Astrocyte (in vitro differentiated cells and primary cell): ENCODE measurements around the gene LIN37. TPM values are rescaled to one million over a fixed set of nuclear protein-coding genes. Genes with fewer than 3 reads are reported as not detected.

Experiments used
- DNase-seq: peaks from one replicate; pipeline ENCODE4 v3.0.0-alpha.2; 2010; ENCODE audit warnings: low read depth
- FAIRE-seq: peaks from 2 replicates; lab custom pipeline; 2011; peaks lifted over from hg19 to GRCh38; lab: Jason Lieb, UNC
- H2AFZ ChIP-seq: 2 replicates; pipeline ENCODE4 v1.6.0; 2012; ENCODE audit warnings: low read depth, low read length, inconsistent platforms
- H3K27ac ChIP-seq: 2 replicates; pipeline ENCODE4 v1.5.1; 2011; ENCODE audit warnings: low read depth, low read length, inconsistent platforms
- H3K27me3 ChIP-seq: 2 replicates; pipeline ENCODE4 v1.6.0; 2011; ENCODE audit warnings: low read length, inconsistent platforms; ENCODE audit not compliant: insufficient read depth
- H3K36me3 ChIP-seq: 2 replicates; pipeline ENCODE4 v1.5.1; 2011; ENCODE audit warnings: low read length, inconsistent platforms; ENCODE audit not compliant: insufficient read depth
- H3K4me1 ChIP-seq: 2 replicates; pipeline ENCODE4 v1.5.1; 2011; ENCODE audit warnings: low read length, inconsistent platforms; ENCODE audit not compliant: insufficient read depth
- H3K4me2 ChIP-seq: 2 replicates; pipeline ENCODE4 v1.6.0; 2012; ENCODE audit warnings: low read length, inconsistent platforms
- H3K4me3 ChIP-seq: 2 replicates; pipeline ENCODE4 v1.5.1; 2011; ENCODE audit warnings: low read depth, mild to moderate bottlenecking, low read length, inconsistent platforms; ENCODE audit not compliant: insufficient read depth
- H3K79me2 ChIP-seq: 2 replicates; pipeline ENCODE4 v1.6.0; 2012; ENCODE audit warnings: mild to moderate bottlenecking, low read length, inconsistent platforms; ENCODE audit not compliant: insufficient read depth
- H3K9ac ChIP-seq: 2 replicates; pipeline ENCODE4 v1.6.0; 2012; ENCODE audit warnings: mild to moderate bottlenecking, low read length, inconsistent platforms
- H3K9me3 ChIP-seq: 2 replicates; pipeline ENCODE4 v1.5.1; 2012; ENCODE audit warnings: low read depth, mild to moderate bottlenecking, low read length, inconsistent platforms; ENCODE audit not compliant: insufficient read depth
- H4K20me1 ChIP-seq: 2 replicates; pipeline ENCODE4 v1.6.0; 2012; ENCODE audit warnings: low read length, inconsistent platforms; ENCODE audit not compliant: insufficient read depth
- H3K27ac Mint-ChIP-seq: one replicate; pipeline ENCODE4 v1.8.0; 2021; ENCODE audit warnings: mild to moderate bottlenecking, mixed read lengths; ENCODE audit not compliant: unreplicated experiment
- H3K27me3 Mint-ChIP-seq: one replicate; pipeline ENCODE4 v1.8.0; 2021; ENCODE audit warnings: low read depth, mixed read lengths; ENCODE audit not compliant: unreplicated experiment
- H3K36me3 Mint-ChIP-seq: one replicate; pipeline ENCODE4 v1.8.0; 2021; ENCODE audit warnings: low read depth, mixed read lengths; ENCODE audit not compliant: unreplicated experiment
- H3K4me1 Mint-ChIP-seq: one replicate; pipeline ENCODE4 v1.8.0; 2021; ENCODE audit warnings: low read depth, mixed read lengths; ENCODE audit not compliant: unreplicated experiment
- H3K4me3 Mint-ChIP-seq: one replicate; pipeline ENCODE4 v1.8.0; 2021; ENCODE audit warnings: mild to moderate bottlenecking, moderate library complexity, mixed read lengths; ENCODE audit not compliant: unreplicated experiment
- H3K9me3 Mint-ChIP-seq: one replicate; pipeline ENCODE4 v1.8.0; 2021; ENCODE audit warnings: mild to moderate bottlenecking, mixed read lengths; ENCODE audit not compliant: unreplicated experiment
- EZH2 ChIP-seq: IDR thresholded peaks from 2 replicates; pipeline ENCODE4 v1.6.1; 2012; ENCODE audit warnings: mild to moderate bottlenecking, low read length, inconsistent platforms; ENCODE audit not compliant: insufficient read depth
- total RNA-seq: library from RNA; stranded (reverse); gene quantifications from 2 replicates; pipeline ENCODE4 v1.2.1, GENCODE V29; 2021
- TF ChIP-seq, protein P1 (sequence below): IDR thresholded peaks from 2 replicates; pipeline ENCODE4 v1.5.1; 2011; ENCODE audit warnings: low read depth, mild to moderate bottlenecking, inconsistent platforms, low read length, moderate library complexity; ENCODE audit not compliant: insufficient read depth

Gene LIN37
- total RNA-seq, 1 donor from 2014 or later = 15.6 TPM

DNA sequence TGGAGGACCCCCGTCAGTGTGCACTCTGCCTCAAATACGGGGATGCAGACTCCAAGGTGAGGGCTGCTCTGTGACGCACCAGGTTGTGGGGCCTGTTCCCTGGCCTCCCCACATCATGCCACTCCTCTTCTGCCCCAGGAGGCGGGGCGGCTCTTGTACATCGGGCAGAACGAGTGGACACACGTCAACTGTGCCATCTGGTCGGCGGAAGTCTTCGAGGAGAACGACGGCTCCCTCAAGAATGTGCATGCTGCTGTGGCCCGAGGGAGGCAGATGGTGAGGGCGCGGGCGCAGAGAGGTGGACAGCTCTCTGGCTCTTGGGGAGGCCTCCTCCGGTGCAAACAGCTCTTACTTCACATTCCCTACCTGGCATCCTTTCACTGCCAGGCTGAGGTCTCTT, 19.4 kb upstream of the LIN37 start:
- Mint-ChIP-seq H3K4me3 (peak overlapping the region; percentile 54), H3K4me1 (no peaks in the 10 kb centered on the region), H3K27me3 (no peaks in the 10 kb centered on the region), H3K27ac (peak overlapping the region; percentile 41), H3K36me3 (peaks cover 19% of the 10 kb centered on the region), H3K9me3 (no peaks in the 10 kb centered on the region)
- TF ChIP-seq, protein P1, sequence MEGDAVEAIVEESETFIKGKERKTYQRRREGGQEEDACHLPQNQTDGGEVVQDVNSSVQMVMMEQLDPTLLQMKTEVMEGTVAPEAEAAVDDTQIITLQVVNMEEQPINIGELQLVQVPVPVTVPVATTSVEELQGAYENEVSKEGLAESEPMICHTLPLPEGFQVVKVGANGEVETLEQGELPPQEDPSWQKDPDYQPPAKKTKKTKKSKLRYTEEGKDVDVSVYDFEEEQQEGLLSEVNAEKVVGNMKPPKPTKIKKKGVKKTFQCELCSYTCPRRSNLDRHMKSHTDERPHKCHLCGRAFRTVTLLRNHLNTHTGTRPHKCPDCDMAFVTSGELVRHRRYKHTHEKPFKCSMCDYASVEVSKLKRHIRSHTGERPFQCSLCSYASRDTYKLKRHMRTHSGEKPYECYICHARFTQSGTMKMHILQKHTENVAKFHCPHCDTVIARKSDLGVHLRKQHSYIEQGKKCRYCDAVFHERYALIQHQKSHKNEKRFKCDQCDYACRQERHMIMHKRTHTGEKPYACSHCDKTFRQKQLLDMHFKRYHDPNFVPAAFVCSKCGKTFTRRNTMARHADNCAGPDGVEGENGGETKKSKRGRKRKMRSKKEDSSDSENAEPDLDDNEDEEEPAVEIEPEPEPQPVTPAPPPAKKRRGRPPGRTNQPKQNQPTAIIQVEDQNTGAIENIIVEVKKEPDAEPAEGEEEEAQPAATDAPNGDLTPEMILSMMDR = no peak
- TF ChIP-seq EZH2 = no peak
- Histone ChIP-seq H2AFZ (no peak overlapping the region), H3K9ac (no peak overlapping the region), H3K4me2 (no peak overlapping the region), H3K27ac (no peak overlapping the region), H3K4me3 (no peak overlapping the region), H4K20me1 (peaks cover 45% of the 10 kb centered on the region), H3K79me2 (no peaks in the 10 kb centered on the region), H3K9me3 (no peaks in the 10 kb centered on the region), H3K27me3 (no peaks in the 10 kb centered on the region), H3K36me3 (peaks cover 40% of the 10 kb centered on the region), H3K4me1 (no peaks in the 10 kb centered on the region)
- FAIRE-seq (no peak), DNase-seq (no peak)

DNA sequence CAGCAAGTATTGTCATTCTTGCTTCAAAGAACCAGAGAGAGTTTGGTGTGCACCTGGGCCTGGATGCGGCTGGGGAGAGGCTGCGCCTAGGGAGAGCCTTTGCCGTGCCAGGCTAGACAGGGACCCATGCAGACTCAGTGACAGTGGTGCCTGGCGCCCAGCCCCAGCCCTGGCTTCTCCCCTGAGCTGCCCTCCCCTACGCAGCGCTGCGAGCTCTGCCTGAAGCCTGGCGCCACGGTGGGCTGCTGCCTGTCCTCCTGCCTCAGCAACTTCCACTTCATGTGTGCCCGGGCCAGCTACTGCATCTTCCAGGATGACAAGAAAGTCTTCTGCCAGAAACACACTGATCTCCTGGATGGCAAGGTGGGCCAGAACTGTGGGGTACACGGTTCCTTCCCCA, 18.6 kb upstream of the LIN37 start:
- H3K4me1 ChIP-seq = no peaks in the 10 kb centered on the region
- H3K9me3 Mint-ChIP-seq = no peaks in the 10 kb centered on the region
- DNase-seq (no peak), FAIRE-seq (no peak)
- no peaks in the 10 kb centered on the region for H3K27me3 ChIP-seq
- H3K4me3 Mint-ChIP-seq = no peak overlapping the region
- H3K9me3 ChIP-seq = no peaks in the 10 kb centered on the region
- no peaks in the 10 kb centered on the region for H3K79me2 ChIP-seq
- H3K27me3 Mint-ChIP-seq = no peaks in the 10 kb centered on the region
- H3K27ac ChIP-seq = no peak overlapping the region
- no peak overlapping the region for H3K4me2 ChIP-seq
- peaks cover 21% of the 10 kb centered on the region for H3K36me3 Mint-ChIP-seq
- no peak overlapping the region for H3K4me3 ChIP-seq
- no peaks in the 10 kb centered on the region for H3K4me1 Mint-ChIP-seq
- no peak overlapping the region for H3K27ac Mint-ChIP-seq
- no peak for TF ChIP-seq EZH2
- TF ChIP-seq, protein P1 = no peak
- peaks cover 39% of the 10 kb centered on the region for H3K36me3 ChIP-seq
- H2AFZ ChIP-seq = no peak overlapping the region
- H3K9ac ChIP-seq = no peak overlapping the region
- peaks cover 46% of the 10 kb centered on the region for H4K20me1 ChIP-seq

DNA sequence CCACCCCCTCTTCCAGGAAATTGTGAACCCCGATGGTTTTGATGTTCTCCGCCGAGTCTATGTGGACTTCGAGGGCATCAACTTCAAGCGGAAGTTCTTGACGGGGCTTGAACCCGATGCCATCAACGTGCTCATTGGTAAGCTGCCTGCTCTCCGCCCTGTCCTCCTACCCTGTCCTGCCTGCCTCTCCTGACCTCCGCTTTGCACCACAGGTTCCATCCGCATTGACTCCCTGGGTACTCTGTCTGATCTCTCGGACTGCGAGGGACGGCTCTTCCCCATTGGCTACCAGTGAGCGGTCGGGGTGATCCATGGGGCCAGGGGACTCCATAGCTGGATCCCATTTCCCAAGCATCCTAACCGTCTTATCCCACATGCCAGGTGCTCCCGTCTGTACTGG, 18.1 kb upstream of the LIN37 start:
- H3K36me3 ChIP-seq = peaks cover 33% of the 10 kb centered on the region
- no peak for TF ChIP-seq EZH2
- TF ChIP-seq, protein P1 = no peak
- H3K79me2 ChIP-seq = no peaks in the 10 kb centered on the region
- no peaks in the 10 kb centered on the region for H3K9me3 ChIP-seq
- no peaks in the 10 kb centered on the region for H3K4me1 ChIP-seq
- no peak overlapping the region for H3K27ac ChIP-seq
- no peak overlapping the region for H3K27ac Mint-ChIP-seq
- H3K4me3 Mint-ChIP-seq = no peak overlapping the region
- no peaks in the 10 kb centered on the region for H3K27me3 Mint-ChIP-seq
- H3K9me3 Mint-ChIP-seq = no peaks in the 10 kb centered on the region
- H3K4me1 Mint-ChIP-seq = no peaks in the 10 kb centered on the region
- H3K9ac ChIP-seq = no peak overlapping the region
- H2AFZ ChIP-seq = no peak overlapping the region
- H3K4me3 ChIP-seq = no peak overlapping the region
- peaks cover 52% of the 10 kb centered on the region for H4K20me1 ChIP-seq
- no peak overlapping the region for H3K4me2 ChIP-seq
- peaks cover 21% of the 10 kb centered on the region for H3K36me3 Mint-ChIP-seq
- no peaks in the 10 kb centered on the region for H3K27me3 ChIP-seq
- FAIRE-seq (no peak), DNase-seq (no peak)
